Measurements from ENCODE around the gene OBSL1.

OBSL1 gene

DNA sequence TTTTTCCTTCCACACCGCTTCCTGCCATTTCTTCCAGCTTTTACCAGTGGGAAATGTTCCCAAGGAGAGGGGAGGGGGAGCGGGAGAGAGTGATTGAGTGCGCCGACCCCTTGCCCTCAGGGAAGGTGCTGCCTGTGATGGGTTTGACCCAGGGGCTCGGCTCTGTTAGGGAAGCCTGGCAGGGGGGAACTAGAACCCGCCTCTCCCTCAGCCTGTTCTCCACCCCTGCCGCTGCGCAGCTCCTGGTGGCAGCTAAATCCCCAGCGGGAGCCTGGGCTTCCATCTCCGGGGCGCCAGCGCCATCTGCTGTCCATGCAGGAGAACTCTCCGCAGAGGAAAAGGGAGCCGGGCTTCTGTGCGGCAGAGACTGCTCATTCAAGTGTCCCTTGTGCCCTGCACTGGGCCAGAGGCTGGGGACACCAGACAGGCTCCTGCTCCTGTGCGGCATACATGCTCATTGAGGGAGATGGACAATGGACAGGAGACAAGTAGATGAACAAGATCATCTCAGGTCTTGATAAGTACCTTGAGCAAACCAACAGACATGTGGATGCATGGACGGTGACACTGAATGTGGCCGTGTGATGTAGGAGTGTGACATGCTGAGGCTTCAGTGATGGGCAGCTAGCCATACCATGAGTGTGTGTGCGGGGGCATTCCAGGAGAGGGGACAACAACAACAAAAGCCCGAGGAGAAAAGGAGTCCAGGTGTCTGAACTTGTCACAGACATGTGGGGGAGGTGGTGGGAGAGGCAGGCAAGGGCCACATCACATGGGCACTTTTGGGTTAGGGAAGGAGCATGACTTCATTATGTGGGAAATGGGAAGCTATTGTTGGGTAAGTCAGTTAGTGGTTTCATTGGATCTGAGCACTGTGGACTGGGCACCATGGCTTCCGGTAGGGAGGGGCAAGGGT is 41.0 kb downstream of the OBSL1 start:
- peak; percentile 89 for DNase-seq (ENCODE audit: low read depth)

DNA sequence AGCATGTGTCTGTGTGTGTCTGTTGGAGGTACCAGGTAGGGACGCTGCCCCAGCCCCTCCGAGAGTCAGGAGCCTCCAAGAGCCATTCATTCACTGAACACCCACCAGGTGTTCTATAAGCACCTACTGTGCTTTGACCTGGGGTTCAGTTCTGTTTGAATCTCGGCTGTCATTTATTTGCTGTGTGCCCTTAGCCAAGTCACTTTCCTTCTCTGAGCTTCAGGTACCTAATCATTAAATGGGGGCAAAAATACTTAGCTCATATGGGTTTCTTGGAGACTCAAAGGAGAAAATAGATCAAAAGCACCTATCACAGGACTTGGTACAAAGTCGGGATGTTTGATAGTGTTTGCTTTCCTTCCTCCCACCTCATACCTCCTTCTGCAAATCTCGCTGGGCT is 43.9 kb downstream of the OBSL1 start:
- DNase-seq (ENCODE audit: low read depth), result no peak

DNA sequence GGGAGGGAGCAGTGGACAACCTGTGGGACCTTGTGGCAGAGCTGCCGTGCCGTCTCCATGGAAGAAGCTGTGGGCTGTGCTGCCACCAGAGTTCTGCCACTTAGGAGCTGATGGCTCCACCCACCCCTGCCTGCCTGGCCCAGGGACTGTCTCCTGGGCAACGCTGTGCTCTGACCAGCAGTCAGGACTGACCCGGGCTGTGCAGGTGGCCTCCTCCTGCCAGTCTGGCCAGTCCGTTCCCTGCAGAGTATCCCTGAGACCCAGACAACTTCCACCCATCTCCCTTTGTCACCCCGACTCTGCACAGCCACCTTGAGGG is 44.3 kb downstream of the OBSL1 start:
- DNase-seq (ENCODE audit: low read depth), result no peak

DNA sequence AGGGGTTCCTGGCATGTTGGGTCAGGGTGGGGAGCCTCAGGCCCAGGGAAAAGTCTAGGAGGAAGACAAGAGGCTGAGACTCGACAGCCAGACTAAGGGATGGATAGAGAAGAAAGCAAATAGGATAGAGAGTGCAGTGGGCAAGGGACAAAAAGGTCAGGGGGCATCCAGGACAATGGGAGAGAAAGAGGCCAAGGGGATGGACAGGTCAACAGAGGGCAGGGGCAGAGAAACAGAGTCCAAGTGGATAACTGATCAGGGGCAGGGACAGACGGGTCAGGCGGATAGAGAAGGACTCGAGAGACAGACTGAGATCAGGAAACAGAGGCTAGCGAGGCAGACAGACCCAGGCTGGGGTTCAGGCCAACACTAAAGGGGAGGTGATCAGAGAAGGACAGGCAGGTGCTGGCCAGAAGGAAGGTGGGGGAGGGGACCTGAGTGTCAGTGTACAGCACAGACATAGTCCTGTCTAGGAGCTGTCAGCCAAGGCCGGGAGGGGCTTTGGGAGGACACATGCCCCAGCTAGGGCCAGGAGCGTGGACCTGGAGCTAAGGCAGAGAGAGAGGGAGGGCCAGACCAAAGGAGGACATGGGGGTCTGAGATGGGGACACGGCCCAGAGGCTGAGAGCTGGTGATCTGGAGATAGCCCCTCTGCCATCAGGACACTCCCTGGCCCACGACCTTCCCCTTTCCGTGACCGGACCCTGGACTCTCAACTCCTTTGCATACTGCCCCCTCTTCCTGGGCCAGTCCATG is 44.8 kb downstream of the OBSL1 start:
- no peak for DNase-seq (ENCODE audit: low read depth)

DNA sequence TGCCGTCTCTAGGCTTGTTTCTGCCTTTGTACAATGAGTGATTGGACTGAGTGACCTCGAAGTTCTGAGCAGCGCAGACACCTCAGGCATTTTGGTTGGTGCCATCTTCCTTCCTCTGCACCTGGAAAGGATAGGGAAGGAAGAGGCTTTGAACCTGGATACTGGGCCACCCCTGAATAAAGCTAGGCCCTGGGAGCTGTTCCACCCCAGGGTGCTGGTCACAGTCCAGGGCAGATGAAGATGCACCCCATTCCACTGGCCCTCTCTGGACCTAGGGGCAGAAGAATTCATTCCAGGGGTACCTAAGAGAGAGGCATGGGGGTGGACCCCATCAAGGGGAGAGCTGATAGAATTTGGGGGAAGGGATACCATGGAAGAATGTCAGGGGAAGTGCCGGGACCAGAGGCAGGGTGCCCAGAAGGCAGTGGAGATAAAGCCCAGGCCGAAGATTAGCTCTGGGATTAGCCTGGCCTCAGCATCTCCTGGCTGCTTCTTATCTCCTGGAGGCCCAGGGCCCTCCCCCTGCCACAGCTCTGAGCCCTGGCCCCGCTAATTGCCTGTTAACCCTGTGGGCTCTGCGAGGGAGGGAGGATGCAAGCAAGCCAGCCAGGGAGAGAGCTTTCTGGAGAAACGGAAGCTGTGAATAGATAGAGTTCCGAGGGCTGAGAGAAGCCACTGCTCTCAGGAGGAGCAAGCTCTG is 45.7 kb downstream of the OBSL1 start:
- no peak for DNase-seq (ENCODE audit: low read depth)

DNA sequence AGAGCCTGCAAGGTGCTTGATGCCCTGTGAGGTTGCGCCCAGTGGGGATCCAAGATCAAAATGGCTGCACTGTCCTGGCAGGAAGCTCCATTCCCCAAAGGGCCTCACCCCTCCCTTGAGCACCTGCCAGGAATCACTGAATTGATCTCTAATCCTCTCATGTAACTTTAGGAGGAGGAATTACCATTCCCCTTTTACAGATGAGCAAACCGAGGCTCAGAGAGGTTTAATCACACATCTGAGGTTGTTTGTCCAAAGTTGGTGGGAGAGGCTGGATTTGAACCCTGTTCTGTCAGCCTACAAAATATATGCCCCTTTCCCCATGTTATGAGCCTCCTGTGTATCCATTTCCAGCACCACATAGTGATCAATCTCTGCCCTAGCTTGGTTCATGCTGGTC is 46.5 kb downstream of the OBSL1 start:
- DNase-seq (ENCODE audit: low read depth), result no peak

DNA sequence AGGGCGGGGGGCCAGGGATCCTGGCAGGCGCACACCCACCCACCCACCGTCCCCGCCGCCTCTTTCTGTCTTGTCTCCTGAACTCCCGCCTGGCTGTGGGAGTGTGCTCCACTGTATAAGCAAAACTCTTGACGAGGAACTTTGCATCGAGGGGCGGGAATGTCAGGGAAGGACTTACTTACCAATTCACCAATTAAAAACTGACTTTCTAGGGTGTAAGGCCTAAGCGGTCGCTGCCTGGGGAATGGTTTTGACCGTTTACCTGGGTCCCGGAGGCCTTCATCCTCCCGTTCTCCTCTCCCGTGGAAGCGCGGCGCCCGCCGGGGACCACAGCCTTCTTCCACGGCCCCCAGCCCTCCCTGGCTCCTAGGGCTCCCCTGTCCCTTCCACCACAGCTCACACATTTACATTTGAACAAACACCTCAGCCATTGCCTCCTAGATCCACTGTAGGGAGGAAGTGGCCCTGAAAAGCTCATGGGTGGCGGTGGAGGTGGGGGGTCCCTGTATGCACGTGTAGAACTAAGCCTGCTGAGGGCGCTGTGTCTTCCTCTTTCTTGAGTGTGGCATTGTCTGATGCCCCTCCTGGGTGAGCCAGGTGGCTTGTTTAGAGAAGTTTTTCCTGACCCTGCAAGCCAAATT is 48.2 kb downstream of the OBSL1 start:
- no peak for DNase-seq (ENCODE audit: low read depth)

DNA sequence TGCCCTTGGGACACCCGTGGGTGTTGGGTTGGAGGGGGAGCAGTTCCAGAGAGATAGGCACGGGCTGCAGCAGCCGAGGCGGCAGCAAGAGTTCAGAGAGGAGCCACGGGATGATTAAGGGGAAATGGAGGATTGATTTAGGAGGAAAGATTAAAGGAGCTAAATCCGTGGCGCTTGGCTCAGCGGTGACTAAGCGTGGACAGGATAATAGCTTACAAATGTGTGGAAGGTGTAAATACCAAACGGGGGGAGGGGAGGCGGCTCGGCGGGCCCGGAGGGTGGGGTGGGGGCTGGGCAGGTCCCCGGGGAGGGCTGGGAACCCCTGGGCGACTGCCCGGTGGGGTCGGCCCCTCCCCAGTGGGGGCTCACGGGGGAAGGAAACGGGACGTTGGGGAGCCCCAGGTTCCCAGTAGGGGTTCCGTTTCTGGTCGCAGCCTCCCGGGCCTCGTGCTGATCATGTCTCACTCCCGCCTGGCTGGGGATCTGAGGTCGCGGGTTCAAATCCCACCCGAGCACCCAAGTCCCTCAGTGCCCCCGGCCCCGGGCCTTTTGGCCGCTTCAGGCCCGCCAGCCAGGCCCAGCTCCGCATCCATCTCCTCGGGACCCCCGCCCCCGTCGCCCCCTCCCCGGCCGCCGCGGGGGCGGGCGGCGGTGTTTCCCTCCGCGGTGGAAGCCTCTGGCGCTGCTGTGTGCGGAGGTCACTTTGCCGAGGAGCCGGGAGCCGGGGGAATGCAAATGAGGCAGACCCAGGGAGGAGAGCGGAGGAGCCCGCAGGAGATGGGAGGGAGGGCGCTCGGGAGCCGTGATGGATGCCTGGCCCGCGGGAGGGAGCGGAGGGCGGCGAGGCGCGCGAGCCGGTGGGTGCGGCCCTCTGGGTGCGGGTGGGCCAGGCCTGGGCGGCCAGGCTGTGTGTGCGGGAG is 49.0 kb downstream of the OBSL1 start:
- DNase-seq (ENCODE audit: low read depth), result no peak

DNA sequence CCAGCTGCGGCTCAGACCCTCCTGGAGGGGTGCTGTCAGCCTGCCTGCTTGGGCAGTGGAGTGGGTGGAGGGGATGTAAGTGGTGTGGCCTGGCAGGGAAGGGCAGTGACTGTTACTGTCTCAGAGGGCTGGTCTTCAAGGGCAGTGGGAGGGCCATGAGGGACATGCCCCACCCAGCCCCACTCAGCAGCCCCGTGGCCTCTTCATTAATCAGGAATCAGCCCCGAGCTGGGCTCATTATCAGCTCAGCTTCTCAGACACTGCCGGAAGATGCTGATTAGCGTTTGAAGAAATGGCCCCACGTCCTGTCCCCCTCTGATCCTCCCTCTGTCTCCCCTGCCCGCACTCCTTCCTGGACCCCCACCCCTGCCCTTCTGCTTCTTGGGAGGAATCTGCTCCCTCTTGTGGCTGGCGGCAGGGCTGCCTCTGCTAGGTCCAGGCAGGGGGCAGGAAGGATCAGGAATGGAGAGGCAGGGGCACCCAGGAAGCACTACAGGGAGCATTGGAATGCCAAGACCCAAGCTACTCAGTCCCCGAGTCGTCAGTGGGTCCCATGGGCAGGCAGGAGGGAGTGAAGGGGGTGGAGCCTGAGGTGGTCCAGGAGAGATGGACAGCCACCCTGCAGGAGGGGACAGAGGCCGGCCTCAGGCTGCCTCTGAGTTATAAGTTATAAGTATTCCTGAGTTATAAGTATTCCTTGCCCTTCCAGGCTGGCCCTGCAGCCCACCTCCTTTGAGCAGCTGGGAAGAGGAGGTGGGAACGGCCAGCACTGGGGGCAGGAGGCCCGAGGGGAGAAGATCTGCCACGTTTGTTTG is 50.1 kb downstream of the OBSL1 start:
- DNase-seq (ENCODE audit: low read depth), result no peak

DNA sequence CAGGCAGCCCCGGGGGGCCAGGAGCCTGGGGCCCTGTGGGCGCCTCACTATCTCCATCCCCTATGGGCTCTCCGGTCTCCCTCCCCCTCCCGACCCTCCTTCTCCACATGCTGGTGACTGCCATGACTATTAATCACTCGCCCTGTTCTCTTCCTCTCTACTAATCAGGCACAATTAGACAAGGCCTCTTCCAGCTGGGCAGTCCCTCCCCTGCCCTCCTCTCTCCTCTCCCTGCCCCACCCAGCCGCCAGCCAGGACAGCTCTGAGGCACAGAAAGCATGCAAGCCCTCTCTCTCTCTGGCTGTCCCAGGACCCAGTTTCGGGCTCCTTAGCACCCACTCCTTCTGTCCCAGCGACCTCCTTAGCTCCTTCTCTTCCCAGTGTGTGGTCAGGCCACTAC is 51.3 kb downstream of the OBSL1 start:
- no peak for DNase-seq (ENCODE audit: low read depth)

DNA sequence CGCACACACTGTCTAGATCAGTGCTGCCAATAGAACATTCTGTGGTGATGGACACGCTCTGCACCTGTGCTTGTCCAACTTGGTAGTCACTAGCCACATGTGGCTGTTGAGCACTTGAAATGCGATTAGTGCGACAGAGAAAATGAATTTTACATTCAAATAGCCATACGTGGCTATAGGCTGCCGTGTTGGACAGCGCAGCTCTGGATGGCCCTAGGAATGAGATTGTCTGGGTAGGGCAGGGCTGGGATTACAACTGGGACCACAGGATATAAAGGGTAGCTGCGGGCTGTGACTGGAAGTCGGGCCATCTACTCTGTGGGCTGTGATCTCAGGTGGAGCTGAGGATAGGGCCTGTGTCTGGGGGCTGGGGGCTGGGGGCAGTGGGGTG is 51.8 kb downstream of the OBSL1 start:
- DNase-seq (ENCODE audit: low read depth), result no peak

DNA sequence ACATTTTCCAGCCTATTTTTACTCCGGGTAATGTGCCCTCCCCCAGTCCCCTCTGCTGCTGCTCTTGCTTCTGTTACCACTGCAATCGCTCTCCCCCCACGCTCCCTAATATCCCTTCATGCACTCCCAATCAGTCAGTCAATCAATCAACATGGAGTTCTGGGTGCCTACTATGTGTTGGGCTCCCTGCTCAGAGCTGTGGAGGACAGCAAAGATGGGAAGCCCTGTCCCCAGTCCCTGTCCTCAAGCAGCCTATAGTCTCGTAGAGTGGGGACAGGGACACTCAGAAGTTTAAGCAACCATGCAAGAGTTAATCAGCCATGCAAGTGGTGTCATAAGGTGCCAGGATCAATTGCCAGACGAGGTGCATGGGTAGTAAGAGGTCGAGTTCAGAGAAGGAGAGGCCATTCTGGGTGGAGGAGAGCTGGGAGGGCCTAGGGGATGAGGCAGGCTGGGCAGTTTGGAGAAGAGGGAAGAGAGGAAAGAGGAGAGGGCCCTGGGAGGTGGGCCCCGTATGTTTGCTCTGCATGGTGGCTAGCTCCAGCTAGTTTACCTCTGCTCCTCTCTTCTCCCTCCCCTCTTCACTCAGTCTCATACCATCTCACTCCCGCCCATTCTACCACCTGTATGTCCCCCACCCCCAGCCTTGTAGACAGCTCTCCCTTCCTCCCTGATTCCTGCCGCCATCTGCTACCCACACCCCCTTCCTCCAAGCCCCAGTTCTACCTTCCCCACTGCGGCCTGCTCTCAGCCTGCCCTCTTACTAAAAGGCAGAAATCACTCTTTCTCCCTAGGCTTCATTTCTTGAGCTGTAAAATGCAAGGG is 53.2 kb downstream of the OBSL1 start:
- DNase-seq (ENCODE audit: low read depth), result no peak

DNA sequence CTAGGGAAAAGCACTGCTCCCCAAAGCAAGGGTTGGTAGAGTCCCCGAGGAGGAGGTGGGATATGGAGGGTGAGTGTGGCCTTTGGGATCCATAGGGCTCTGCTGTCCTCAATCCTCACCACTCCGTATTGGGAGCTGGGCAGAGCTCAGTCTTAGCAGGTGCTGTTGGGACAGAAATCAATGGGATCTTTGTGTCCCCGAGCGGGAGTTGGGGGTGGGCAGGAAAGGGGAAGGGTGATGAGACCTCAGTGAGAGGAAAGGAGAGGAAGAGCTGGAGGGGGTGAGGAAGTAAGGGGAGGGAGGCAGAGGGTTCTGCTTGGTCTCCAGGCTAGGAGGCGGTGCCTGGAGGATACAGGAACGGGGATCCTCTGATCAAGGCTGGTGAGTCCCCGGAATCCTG is 54.5 kb downstream of the OBSL1 start:
- DNase-seq (ENCODE audit: low read depth), result no peak

DNA sequence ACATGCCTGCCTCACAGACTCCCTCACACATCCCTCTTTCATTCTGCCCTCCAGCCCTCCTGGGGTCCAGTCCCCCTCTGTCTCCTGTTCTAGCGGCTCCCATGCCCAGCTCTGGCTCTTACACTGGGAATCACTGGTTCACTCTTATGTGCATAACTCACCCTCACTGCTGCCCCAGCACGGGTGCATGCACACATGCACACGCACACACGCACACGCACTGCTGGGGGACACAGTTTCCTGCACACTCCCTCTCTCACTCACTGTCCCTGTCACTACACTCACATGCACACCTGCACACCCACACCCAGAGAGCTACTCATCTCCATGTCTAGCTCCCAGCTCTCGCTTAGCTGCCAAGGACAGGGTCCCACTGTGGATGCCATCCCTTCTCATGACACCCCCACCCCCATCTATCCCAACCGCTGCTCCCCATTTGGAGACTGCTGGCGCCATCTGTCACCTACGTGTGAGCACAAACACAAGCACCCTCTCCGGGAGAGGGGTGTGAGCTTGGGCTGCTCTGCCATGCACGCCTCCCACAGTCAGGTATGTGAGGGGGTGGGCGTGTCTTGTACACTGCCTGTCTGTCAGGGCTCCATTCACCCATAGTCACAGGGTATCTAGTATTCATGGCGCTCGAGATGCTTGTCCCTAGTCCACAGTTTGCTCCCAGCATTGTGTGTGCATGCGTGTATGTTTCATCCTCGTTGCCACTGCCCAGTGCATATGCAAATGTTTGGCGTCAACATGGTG is 55.3 kb downstream of the OBSL1 start:
- no peak for DNase-seq (ENCODE audit: low read depth)

DNA sequence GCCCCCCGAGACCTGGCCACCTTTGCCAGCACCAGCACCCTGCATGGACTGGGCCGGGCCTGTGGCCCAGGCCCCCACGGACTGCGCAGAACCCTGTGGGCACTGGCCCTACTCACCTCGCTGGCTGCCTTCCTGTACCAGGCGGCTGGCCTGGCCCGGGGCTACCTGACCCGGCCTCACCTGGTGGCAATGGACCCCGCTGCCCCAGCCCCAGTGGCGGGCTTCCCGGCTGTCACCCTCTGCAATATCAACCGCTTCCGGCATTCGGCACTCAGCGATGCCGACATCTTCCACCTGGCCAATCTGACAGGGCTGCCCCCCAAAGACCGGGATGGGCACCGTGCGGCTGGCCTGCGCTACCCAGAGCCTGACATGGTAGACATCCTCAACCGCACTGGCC is 56.5 kb downstream of the OBSL1 start:
- no peak for DNase-seq (ENCODE audit: low read depth)

DNA sequence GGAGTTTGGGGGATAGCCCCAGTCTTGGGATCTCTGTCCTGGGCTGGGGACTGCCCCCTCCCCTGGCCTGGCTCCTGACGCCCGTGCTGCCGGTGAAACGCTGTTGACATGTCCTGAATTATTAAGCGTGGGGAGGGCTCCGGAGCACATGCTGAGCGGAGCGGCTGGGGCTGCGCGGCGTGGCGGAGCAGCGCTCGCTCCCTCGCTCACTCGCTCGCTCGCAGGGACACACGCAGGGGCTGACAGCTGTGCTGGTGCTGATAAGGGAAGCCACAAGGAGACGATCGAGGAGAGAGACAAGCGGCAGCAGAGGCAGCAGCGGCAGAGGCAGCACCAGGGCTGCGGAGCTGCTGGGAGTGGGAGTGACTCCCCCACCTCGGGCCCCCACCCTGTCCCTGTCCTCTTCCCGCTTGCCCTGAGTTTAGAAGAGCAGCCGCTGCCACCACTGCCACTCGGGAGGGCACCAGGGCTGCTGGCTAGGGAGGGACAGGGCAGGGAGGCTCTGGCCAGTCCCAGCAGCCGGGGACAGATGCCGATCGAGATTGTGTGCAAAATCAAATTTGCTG is 57.1 kb downstream of the OBSL1 start, which contains the start of gene ASIC4:
ASIC4 (plus strand) TSS at position 287 of the 566 bp plus-strand sequence; CDS start at position 530, 243 bp downstream.
- DNase-seq (ENCODE audit: low read depth), result no peak

DNA sequence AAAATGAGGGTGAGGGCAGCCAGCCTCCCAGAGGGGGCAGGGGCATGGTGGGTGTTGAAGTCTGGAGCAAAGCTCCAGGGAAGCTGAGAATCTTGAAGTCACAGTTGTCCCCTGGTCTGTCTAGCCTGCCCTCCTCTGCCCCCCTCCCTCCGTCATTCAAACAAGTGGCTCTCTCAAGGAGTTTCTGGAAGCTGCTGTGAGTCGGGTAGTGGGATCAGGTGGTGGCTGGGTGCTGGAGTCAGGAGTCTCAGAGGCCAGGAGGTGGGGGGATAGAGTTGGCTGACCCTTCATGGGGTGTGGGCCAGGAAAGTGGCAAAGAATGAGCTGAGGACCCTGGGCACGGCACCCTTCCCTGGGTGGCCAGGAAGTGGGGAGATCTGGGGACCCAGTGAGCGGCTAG is 57.6 kb downstream of the OBSL1 start:
- DNase-seq (ENCODE audit: low read depth), result no peak

DNA sequence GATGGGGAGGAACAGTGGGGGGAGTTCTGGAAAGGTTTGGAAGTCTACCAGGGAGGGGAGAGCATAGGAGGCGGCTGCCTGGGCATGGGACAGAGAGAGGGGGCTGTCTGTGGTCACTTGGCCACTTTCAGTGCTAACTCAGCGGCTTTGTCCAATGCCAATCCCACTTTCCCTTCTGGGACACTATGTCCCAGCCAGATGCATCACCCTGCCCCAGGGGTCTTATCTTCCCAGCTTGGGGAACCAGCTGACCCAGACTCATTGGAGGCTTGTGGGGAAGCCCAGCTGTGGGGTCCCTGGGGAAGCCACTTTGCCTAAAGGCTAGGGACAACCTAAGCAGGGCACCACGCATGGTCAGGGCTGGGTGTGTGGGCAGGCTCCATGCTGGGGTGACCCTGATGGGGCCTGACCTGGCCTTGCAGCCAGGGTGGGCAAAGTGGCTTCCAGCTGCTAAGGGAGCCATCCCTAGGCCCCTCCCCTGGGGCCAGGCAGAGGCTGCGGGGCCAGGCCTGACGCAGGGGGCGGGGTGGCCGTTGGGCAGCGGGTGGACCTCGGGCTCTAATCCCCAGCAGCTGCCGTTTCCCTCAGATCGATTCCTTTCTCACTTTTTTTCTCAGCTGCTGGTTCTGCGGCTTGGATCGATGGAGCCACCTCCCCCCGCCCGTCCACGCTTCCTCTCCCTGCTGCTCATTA is 58.7 kb downstream of the OBSL1 start:
- DNase-seq (ENCODE audit: low read depth), result no peak

Measured in activated T-cell treated with anti-CD3 and anti-CD28 coated beads for 1 hour (primary cell).